Right lobe of liver (tissue), 4 donors: ENCODE measurements around the gene DUS4L.

Source experiments
- POLR2A ChIP-seq: fragments of 450-650 bp; IDR thresholded peaks from one replicate; pipeline ENCODE4 v1.6.1; 2017; ENCODE audit warnings: antibody characterized with exemption, mild to moderate bottlenecking
- TF ChIP-seq, protein P1 (sequence below), 4 donors: fragments of 200-600 bp in 3 of 4; fragments of 450-650 bp in 1 of 4; IDR thresholded peaks; one replicate each; pipeline versions ENCODE4 v1.5.1 to v1.8.0; 2016 to 2022; ENCODE audit warnings: antibody characterized with exemption in 4 of 4, mild to moderate bottlenecking in 2 of 4
- donor health status: DM: no; HTN: no; CAD: no.
- donor health status: DM: no; HTN: no; CAD: no.
- donor health status: DM: no; HTN: yes; CAD: no.

GRCh38 chr7:107534139-107534538, 29.6 kb upstream of the DUS4L start:
- TF ChIP-seq, protein P1, sequence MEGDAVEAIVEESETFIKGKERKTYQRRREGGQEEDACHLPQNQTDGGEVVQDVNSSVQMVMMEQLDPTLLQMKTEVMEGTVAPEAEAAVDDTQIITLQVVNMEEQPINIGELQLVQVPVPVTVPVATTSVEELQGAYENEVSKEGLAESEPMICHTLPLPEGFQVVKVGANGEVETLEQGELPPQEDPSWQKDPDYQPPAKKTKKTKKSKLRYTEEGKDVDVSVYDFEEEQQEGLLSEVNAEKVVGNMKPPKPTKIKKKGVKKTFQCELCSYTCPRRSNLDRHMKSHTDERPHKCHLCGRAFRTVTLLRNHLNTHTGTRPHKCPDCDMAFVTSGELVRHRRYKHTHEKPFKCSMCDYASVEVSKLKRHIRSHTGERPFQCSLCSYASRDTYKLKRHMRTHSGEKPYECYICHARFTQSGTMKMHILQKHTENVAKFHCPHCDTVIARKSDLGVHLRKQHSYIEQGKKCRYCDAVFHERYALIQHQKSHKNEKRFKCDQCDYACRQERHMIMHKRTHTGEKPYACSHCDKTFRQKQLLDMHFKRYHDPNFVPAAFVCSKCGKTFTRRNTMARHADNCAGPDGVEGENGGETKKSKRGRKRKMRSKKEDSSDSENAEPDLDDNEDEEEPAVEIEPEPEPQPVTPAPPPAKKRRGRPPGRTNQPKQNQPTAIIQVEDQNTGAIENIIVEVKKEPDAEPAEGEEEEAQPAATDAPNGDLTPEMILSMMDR (IDR thresholded peaks at IDR 0.05): no peak
- no peak for TF ChIP-seq POLR2A
